Lower leg skin (tissue), 3 donors: Measurements from ENCODE around the gene CPNE8.

Experiments used
- CTCF ChIP-seq, 3 donors: fragments of 450-650 bp; IDR thresholded peaks; one replicate each; pipeline ENCODE4 v1.5.1; 2016; ENCODE audit warnings: antibody characterized with exemption in 3 of 3, mild to moderate bottlenecking in 3 of 3, moderate library complexity in 2 of 3
- POLR2A ChIP-seq, 2 donors: fragments of 450-650 bp; IDR thresholded peaks; one replicate each; pipeline ENCODE4 v1.6.1; 2016 to 2017; ENCODE audit warnings: antibody characterized with exemption in 2 of 2, mild to moderate bottlenecking in 1 of 2, moderate library complexity in 1 of 2

- TF ChIP-seq POLR2A (IDR thresholded peaks at IDR 0.05) (no peak), CTCF (IDR thresholded peaks at IDR 0.05) (no peak)
Observed at GRCh38 chr12:38878986-38879385, 26.4 kb downstream of the CPNE8 start.
